Mucosa of rectum (tissue), 2 donors: Measurements from ENCODE around the gene INTS6.

ENCODE experiments used
- H3K27ac ChIP-seq, 2 donors: one replicate each; pipeline ENCODE4 v1.7.0; 2013; ENCODE audit warnings: inconsistent platforms in 2 of 2, low read depth in 2 of 2, low read length in 2 of 2
- H3K27me3 ChIP-seq, 2 donors: one replicate each; pipeline ENCODE4 v1.7.0; 2013; ENCODE audit warnings: low read length in 2 of 2; ENCODE audit not compliant: control insufficient read depth in 2 of 2, insufficient read depth in 2 of 2
- H3K36me3 ChIP-seq, 2 donors: one replicate each; pipeline ENCODE4 v1.7.0; 2013; ENCODE audit warnings: low read length in 2 of 2; ENCODE audit not compliant: control insufficient read depth in 2 of 2, insufficient read depth in 2 of 2
- H3K4me1 ChIP-seq, 2 donors: one replicate each; pipeline ENCODE4 v1.7.0; 2013; ENCODE audit warnings: low read length in 2 of 2, mild to moderate bottlenecking in 1 of 2; ENCODE audit not compliant: control insufficient read depth in 2 of 2, insufficient read depth in 2 of 2
- H3K4me3 ChIP-seq, 2 donors: one replicate each; pipeline ENCODE4 v1.7.0; 2013; ENCODE audit warnings: low read length in 2 of 2
- H3K9ac ChIP-seq, 2 donors: one replicate each; pipeline ENCODE4 v1.7.0; 2013; ENCODE audit warnings: low read length in 2 of 2, low read depth in 1 of 2, mild to moderate bottlenecking in 1 of 2
- H3K9me3 ChIP-seq, 2 donors: one replicate each; pipeline ENCODE4 v1.7.0; 2013; ENCODE audit warnings: low read length in 2 of 2; ENCODE audit not compliant: control insufficient read depth in 2 of 2
- donor health status: healthy.
- donor health status: Normal muscosa, but diverticular disease.

The INTS6 gene

DNA sequence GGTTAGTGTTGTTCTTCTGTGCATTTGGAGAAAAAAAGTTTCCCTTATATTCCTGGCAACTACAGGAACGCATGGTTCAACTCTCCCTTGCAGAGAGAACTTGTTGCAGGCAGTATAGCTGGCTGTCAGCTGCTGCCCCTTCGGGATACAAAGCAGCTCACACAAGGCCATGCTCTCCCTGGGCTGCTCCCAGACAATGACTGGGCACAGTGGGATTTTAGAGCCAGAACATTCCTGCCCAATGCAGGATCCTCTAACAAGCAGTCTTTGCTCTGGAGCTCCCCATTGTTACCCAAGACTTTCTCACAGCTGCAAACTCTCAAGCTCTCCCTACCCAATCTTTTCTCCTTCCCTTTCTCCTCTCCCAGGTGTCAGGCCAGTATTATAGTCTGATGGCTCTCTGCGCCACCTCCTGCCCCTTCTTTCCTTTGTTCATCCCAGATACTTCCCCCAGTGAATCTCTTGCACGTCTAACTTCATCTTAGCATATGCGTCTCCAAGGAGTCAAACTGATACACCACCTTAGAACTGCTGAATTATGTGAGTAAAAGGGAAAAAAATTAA, 140.8 kb downstream of the INTS6 start:
- H3K27me3 ChIP-seq = no peaks in the 10 kb centered on the region
- H3K4me1 ChIP-seq = no peaks in the 10 kb centered on the region
- no peak overlapping the region for H3K9ac ChIP-seq
- no peaks in the 10 kb centered on the region for H3K9me3 ChIP-seq
- H3K4me3 ChIP-seq = no peak overlapping the region
- H3K27ac ChIP-seq = no peak overlapping the region
- H3K36me3 ChIP-seq = no peaks in the 10 kb centered on the region
